Testis (tissue), 3 donors: ENCODE measurements around the gene ARF6. TPM values are rescaled to one million over a fixed set of nuclear protein-coding genes. Genes with fewer than 3 reads are reported as not detected.
"Not testable (repeated sequence)": the region's sequence is repeated elsewhere in the genome, so short reads cannot be mapped to it uniquely, and the experiment has no call there.

ENCODE experiments used
- DNase-seq: peaks from one replicate; pipeline ENCODE4 v3.0.0-alpha.2; 2019
- H3K27ac ChIP-seq, 2 donors: fragments of 200-600 bp; sonication (generic); one replicate each; pipeline ENCODE4 v1.5.1; 2019
- H3K27me3 ChIP-seq: fragments of 200-600 bp; sonication (generic); one replicate; pipeline ENCODE4 v1.5.1; 2019
- H3K36me3 ChIP-seq: fragments of 200-600 bp; sonication (generic); one replicate; pipeline ENCODE4 v1.5.1; 2017; ENCODE audit warnings: low read depth; ENCODE audit errors: missing control alignments
- H3K4me1 ChIP-seq: fragments of 200-600 bp; sonication (generic); one replicate; pipeline ENCODE4 v1.5.1; 2019
- H3K4me3 ChIP-seq, 2 donors: fragments of 200-600 bp; sonication (generic); one replicate each; pipeline ENCODE4 v1.5.1; 2017 to 2019
- H3K9me3 ChIP-seq: fragments of 200-600 bp; sonication (generic); one replicate; pipeline ENCODE4 v1.5.1; 2017
- CTCF ChIP-seq, 3 experiments: fragments of 450-650 bp in 2 of 3; fragments of 200-600 bp in 1 of 3; sonication (generic) in 1 of 3; IDR thresholded peaks; one replicate each; pipeline ENCODE4 v1.5.1; 2016 to 2019; ENCODE audit warnings: antibody characterized with exemption in 3 of 3, mild to moderate bottlenecking in 2 of 3, moderate library complexity in 1 of 3
- POLR2A ChIP-seq: fragments of 450-650 bp; IDR thresholded peaks from one replicate; pipeline ENCODE4 v1.6.1; 2017; ENCODE audit warnings: antibody characterized with exemption, mild to moderate bottlenecking, moderate library complexity
- WGBS, 2 donors: methylation state at CpG; one replicate each; pipeline ENCODE4 v1.1.5; 2018; 5-methylcytosine and 5-hydroxymethylcytosine counted together
- intact Hi-C: fragments of 100-400 bp; cut with DNase I; formaldehyde crosslinking; loops from one replicate; pipeline ENCODE4 v1.15.1; 2023; ENCODE audit warnings: low total_unique reads
- polyA plus RNA-seq: library from polyadenylated mRNA; stranded (reverse); fragments of 350-450 nt; fragmentation: Illumina TruSeq; extraction: RNeasy Lipid Tissue Mini Kit (QIAGEN cat#74804); gene quantifications from one replicate; pipeline ENCODE4 v1.2.3, GENCODE V29; 2014; ENCODE audit warnings: low read depth, low replicate concordance; ENCODE audit not compliant: insufficient read depth
- total RNA-seq, 2 donors: library from RNA; depleted of rRNA; stranded (reverse); fragments of >200 nt; gene quantifications; one replicate each; pipeline ENCODE4 v1.2.3, GENCODE V29; 2016

Gene ARF6
- total and polyA plus RNA-seq, 3 donors from 2014 or later, result 41.3 to 51.8 (median 45.2) TPM

GRCh38 chr14:49934646-49935045 lies 41.8 kb downstream of the ARF6 start:
- intact Hi-C loops, result no loop called here
- DNase-seq, result no peak

GRCh38 chr14:49935526-49935925 lies 42.6 kb downstream of the ARF6 start:
- H3K36me3 ChIP-seq, result no peaks in the 10 kb centered on the region
- H3K4me1 ChIP-seq, result no peaks in the 10 kb centered on the region
- TF ChIP-seq CTCF (IDR thresholded peaks at IDR 0.05) (no peak), POLR2A (no peak)
- 99 to 100% methylated on average over 3 of the region's 3 CpGs for WGBS, 2 donors
- no peak for DNase-seq
- H3K27me3 ChIP-seq, result no peaks in the 10 kb centered on the region
- no peaks in the 10 kb centered on the region for H3K9me3 ChIP-seq
- intact Hi-C loops, result no loop called here
- no peak overlapping the region for H3K4me3 ChIP-seq
- no peak overlapping the region for H3K27ac ChIP-seq

More at GRCh38 chr14:49934646-49935045, 41.8 kb downstream of the ARF6 start:
- Histone ChIP-seq H3K4me3 (no peak overlapping the region), H3K27me3 (no peaks in the 10 kb centered on the region), H3K36me3 (no peaks in the 10 kb centered on the region), H3K4me1 (no peaks in the 10 kb centered on the region), H3K9me3 (no peaks in the 10 kb centered on the region), H3K27ac (no peak overlapping the region)
- no peak for TF ChIP-seq CTCF (IDR thresholded peaks at IDR 0.05)

GRCh38 chr14:49936246-49936645 lies 43.4 kb downstream of the ARF6 start:
- DNase-seq, H3K4me1 ChIP-seq, H3K27ac ChIP-seq, H3K36me3 ChIP-seq, intact Hi-C loops, H3K9me3 ChIP-seq, H3K4me3 ChIP-seq, H3K27me3 ChIP-seq: not testable (repeated sequence)
- WGBS, 2 donors, result 80 to 87% methylated on average over 2 of the region's 2 CpGs

GRCh38 chr14:49936882-49937281 lies 44.0 kb downstream of the ARF6 start:
- H3K36me3 ChIP-seq, H3K27me3 ChIP-seq, H3K4me1 ChIP-seq, DNase-seq, H3K27ac ChIP-seq, H3K9me3 ChIP-seq, intact Hi-C loops, H3K4me3 ChIP-seq: not testable (repeated sequence)
- 93 to 94% methylated on average over 5 of the region's 5 CpGs for WGBS, 2 donors

- H3K27me3 ChIP-seq, H3K36me3 ChIP-seq, H3K4me3 ChIP-seq, H3K9me3 ChIP-seq, intact Hi-C loops, DNase-seq, H3K4me1 ChIP-seq, H3K27ac ChIP-seq: not testable (repeated sequence)
- 85 to 95% methylated on average over 2 of the region's 2 CpGs for WGBS, 2 donors
Measured at GRCh38 chr14:49939215-49939614, 46.3 kb downstream of the ARF6 start.

GRCh38 chr14:49939884-49940510 lies 47.1 kb downstream of the ARF6 start:
- H3K27ac ChIP-seq, result no peak overlapping the region
- WGBS, 2 donors, result 72 to 81% methylated on average over 6 of the region's 6 CpGs
- no peak for DNase-seq
- H3K4me3 ChIP-seq, result no peak overlapping the region
- intact Hi-C loops, result no loop called here
- H3K4me1 ChIP-seq, result no peaks in the 10 kb centered on the region
- H3K36me3 ChIP-seq, result no peaks in the 10 kb centered on the region
- no peak for TF ChIP-seq CTCF (IDR thresholded peaks at IDR 0.05)
- no peak for TF ChIP-seq POLR2A
- H3K9me3 ChIP-seq, result no peaks in the 10 kb centered on the region
- H3K27me3 ChIP-seq, result no peaks in the 10 kb centered on the region
